ENCODE measurements around the gene RAB38. TPM values are rescaled to one million over a fixed set of nuclear protein-coding genes. Genes with fewer than 3 reads are reported as not detected.

Gene RAB38
- total RNA-seq, 1 experiment from 2014 or later, result not detected

DNA sequence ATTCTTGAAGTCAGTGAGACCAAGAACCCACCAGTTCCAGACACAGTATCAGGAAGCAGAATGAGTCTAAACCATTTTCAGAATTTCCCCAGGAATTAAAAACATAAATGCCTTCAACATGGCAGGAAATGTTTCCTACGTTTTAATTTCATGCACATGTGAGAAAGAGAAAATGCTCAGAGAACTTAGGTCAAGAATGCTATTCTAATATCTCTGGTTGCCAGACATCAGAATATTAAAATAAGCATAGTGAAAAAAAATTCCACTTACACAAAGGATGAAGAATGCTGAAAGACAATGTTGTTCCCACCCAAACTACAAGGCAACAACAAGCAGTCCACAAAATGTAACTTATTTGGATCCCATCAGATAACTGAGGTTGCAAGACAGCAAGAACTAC, 104.8 kb downstream of the RAB38 start:
- Histone ChIP-seq H3K4me2 (ENCODE audit: low read length) (no peak overlapping the region), H3K27me3 (ENCODE audit: low read length) (no peaks in the 10 kb centered on the region), H3F3A (ENCODE audit: low read length, unreplicated experiment) (no peaks in the 10 kb centered on the region), H3K9me2 (replicated peaks; ENCODE audit: low read length) (no peaks in the 10 kb centered on the region), H3K4me1 (ENCODE audit: insufficient read depth, low read length) (no peaks in the 10 kb centered on the region), H2AFZ (ENCODE audit: low read length) (no peak overlapping the region), H3K9me3 (ENCODE audit: low read length) (no peaks in the 10 kb centered on the region), H3K79me2 (ENCODE audit: low read length) (no peaks in the 10 kb centered on the region), H3K27ac (ENCODE audit: low read length) (no peak overlapping the region), H3K4me3 (ENCODE audit: low read length) (no peak overlapping the region), H3K9ac (ENCODE audit: low read length) (no peak overlapping the region), H4K20me1 (ENCODE audit: low read length) (no peaks in the 10 kb centered on the region), H3K36me3 (ENCODE audit: low read depth, low read length) (no peaks in the 10 kb centered on the region)
- intact Hi-C loops (cut with micrococcal nuclease), result no loop called here
- BruUV-seq (replicated peaks), result no TSS peak
- POLR2A ChIA-PET (ENCODE audit: unreplicated experiment), result no interaction called here
- ATAC-seq, result no peak
- no peak for DNase-seq
- no peak for TF ChIP-seq EZH2phosphoT487 (IDR thresholded peaks at IDR 0.05; ENCODE audit: borderline replicate concordance, low read length)
- TF ChIP-seq EZH2 (IDR thresholded peaks at IDR 0.05; ENCODE audit: low read length, unreplicated experiment), result no peak
- TF ChIP-seq CTCF (conservative IDR thresholded peaks at IDR 0.05; ENCODE audit: low read depth, low read length), result no peak
- CTCF ChIA-PET, result no interaction called here

DNA sequence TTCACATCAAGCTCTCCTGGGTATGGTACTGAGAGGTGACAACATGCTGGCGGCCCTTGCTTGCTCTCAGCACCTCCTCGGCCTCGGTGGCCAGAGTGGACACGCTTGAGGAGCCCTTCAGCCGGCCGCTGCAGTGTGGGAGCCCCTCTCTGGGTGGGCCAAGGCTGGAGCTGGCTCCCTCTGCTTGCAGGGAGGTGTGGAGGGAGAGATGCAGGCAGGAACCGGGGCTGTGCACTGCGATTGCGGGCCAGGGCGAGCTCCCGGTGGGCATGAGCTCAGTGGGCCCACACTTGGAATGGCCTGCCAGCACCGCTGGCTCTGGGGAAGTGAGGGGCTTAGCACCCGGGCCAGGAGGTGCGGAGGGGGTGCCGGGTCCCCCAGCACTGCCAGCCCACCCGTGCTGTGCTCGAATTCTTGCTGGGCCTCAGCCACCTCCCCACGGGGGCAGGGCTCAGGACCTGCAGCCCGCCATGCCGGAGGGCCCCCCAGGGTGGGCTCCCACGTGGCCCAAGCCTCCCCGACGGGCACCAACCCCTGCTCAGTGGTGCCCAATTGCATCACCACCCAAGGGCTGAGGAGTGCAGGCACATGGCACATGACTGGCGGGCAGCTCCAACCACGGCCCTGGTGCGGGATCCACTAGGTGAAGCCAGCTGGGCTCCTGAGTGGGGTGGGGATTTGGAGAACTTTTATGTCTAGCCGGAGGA, 106.2 kb downstream of the RAB38 start:
- no peak overlapping the region for H2AFZ ChIP-seq (ENCODE audit: low read length)
- no peaks in the 10 kb centered on the region for H3K4me1 ChIP-seq (ENCODE audit: insufficient read depth, low read length)
- no peaks in the 10 kb centered on the region for H3K79me2 ChIP-seq (ENCODE audit: low read length)
- H3K4me2 ChIP-seq (ENCODE audit: low read length), result no peak overlapping the region
- POLR2A ChIA-PET (ENCODE audit: unreplicated experiment), result interaction anchor here (0.9 kb wide), 1 partner anchor 7 kb away, joined by 8 read pairs; no protein-coding TSS in a partner anchor
- H4K20me1 ChIP-seq (ENCODE audit: low read length), result no peaks in the 10 kb centered on the region
- H3K9me3 ChIP-seq (ENCODE audit: low read length), result no peaks in the 10 kb centered on the region
- H3K27me3 ChIP-seq (ENCODE audit: low read length), result no peaks in the 10 kb centered on the region
- no peak for ATAC-seq
- H3K9ac ChIP-seq (ENCODE audit: low read length), result no peak overlapping the region
- H3F3A ChIP-seq (ENCODE audit: low read length, unreplicated experiment), result no peaks in the 10 kb centered on the region
- no peaks in the 10 kb centered on the region for H3K36me3 ChIP-seq (ENCODE audit: low read depth, low read length)
- no peak overlapping the region for H3K27ac ChIP-seq (ENCODE audit: low read length)
- no peak overlapping the region for H3K4me3 ChIP-seq (ENCODE audit: low read length)
- BruUV-seq (replicated peaks), result no TSS peak
- H3K9me2 ChIP-seq (replicated peaks; ENCODE audit: low read length), result no peaks in the 10 kb centered on the region
- CTCF ChIA-PET, result interaction anchor here (0.7 kb wide), 1 partner anchor 1086 kb away, joined by 3 read pairs; no protein-coding TSS in a partner anchor
- intact Hi-C loops (cut with micrococcal nuclease), result no loop called here
- no peak for DNase-seq
- TF ChIP-seq EZH2 (IDR thresholded peaks at IDR 0.05; ENCODE audit: low read length, unreplicated experiment), result no peak
- TF ChIP-seq CTCF (conservative IDR thresholded peaks at IDR 0.05; ENCODE audit: low read depth, low read length), result no peak
- no peak for TF ChIP-seq EZH2phosphoT487 (IDR thresholded peaks at IDR 0.05; ENCODE audit: borderline replicate concordance, low read length)

DNA sequence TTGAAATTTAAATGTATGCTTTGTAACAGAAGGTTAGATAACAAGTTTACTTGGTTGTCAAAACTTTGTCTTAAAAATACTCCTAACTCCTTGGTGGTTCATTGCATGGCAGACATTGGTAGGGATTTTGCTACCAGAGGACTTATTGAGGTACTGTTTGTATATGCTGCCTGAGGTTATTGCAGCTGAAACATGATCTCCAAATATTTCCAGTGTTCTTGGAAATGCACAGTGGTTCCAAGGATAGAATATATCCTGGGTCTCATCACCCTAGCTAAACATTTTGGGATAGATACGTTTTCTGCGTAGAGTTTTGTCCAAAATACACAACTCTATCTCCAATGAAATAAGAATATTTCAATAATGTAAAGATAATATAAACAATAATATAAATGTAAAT, 109.2 kb downstream of the RAB38 start:
- no peak overlapping the region for H2AFZ ChIP-seq (ENCODE audit: low read length)
- no peaks in the 10 kb centered on the region for H3K9me2 ChIP-seq (replicated peaks; ENCODE audit: low read length)
- ATAC-seq, result no peak
- CTCF ChIA-PET, result no interaction called here
- H3K27ac ChIP-seq (ENCODE audit: low read length), result no peak overlapping the region
- no peak for DNase-seq
- no peaks in the 10 kb centered on the region for H3K9me3 ChIP-seq (ENCODE audit: low read length)
- no peak overlapping the region for H3K4me3 ChIP-seq (ENCODE audit: low read length)
- H3K9ac ChIP-seq (ENCODE audit: low read length), result no peak overlapping the region
- H3K4me2 ChIP-seq (ENCODE audit: low read length), result no peak overlapping the region
- H3F3A ChIP-seq (ENCODE audit: low read length, unreplicated experiment), result no peaks in the 10 kb centered on the region
- no TSS peak for BruUV-seq (replicated peaks)
- no peaks in the 10 kb centered on the region for H3K79me2 ChIP-seq (ENCODE audit: low read length)
- TF ChIP-seq CTCF (conservative IDR thresholded peaks at IDR 0.05; ENCODE audit: low read depth, low read length), result no peak
- TF ChIP-seq EZH2phosphoT487 (IDR thresholded peaks at IDR 0.05; ENCODE audit: borderline replicate concordance, low read length), result no peak
- no peak for TF ChIP-seq EZH2 (IDR thresholded peaks at IDR 0.05; ENCODE audit: low read length, unreplicated experiment)
- POLR2A ChIA-PET (ENCODE audit: unreplicated experiment), result no interaction called here
- H4K20me1 ChIP-seq (ENCODE audit: low read length), result no peaks in the 10 kb centered on the region
- intact Hi-C loops (cut with micrococcal nuclease), result no loop called here
- H3K4me1 ChIP-seq (ENCODE audit: insufficient read depth, low read length), result no peaks in the 10 kb centered on the region
- no peaks in the 10 kb centered on the region for H3K27me3 ChIP-seq (ENCODE audit: low read length)
- no peaks in the 10 kb centered on the region for H3K36me3 ChIP-seq (ENCODE audit: low read depth, low read length)
